ENCODE results near the gene CCHCR1. TPM values are rescaled to one million over a fixed set of nuclear protein-coding genes. Genes with fewer than 3 reads are reported as not detected.

The CCHCR1 gene
- total and polyA plus RNA-seq, 2 of the 8 experiments (the other 6 are each of a cell fraction or from before 2014, with no cell fraction given): 20.9 to 38.0 TPM

DNA sequence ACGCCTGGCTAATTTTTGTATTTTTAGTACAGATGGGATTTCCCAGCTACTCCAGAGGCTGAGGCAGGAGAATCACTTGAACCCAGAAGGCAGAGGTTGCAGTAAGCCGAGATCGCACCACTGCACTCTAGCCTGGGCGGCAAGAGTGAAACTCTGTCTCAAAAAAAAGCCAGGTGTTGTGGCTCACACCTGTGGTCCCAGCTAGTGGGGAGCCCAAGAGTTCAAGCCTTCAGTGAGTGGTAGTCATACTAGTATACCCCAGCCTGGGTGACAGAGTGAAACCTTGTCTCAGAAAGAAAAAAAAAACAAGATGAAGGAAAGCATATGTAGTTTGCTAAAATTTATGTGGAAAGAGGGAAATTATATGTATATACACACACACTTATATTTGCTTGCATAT lies 32.9 kb upstream of the CCHCR1 start:
- Histone ChIP-seq H3K79me2 (ENCODE audit: control insufficient read depth in 1 of 2, insufficient read depth in 2 of 2, low read length in 2 of 2) (no peaks in the 10 kb centered on the region), H3K9ac (replicated peaks in 1 of 4; ENCODE audit: extremely low read depth in 1 of 4, low read depth in 3 of 4, low read length in 3 of 4) (no peak overlapping the region), H4K5ac (ENCODE audit: insufficient read length, low read depth, low read length) (no peak overlapping the region), H3K4me3 (ENCODE audit: extremely low read depth in 1 of 4, insufficient read depth in 2 of 4, low read depth in 3 of 4, low read length in 4 of 4) (no peak overlapping the region), H3K9me3 (ENCODE audit: insufficient read depth in 2 of 2, low read depth in 1 of 2, low read length in 1 of 2) (peaks cover 0 to 4% of the 10 kb centered on the region in 2 experiments; a peak in 1 of 4 replicates), H4K8ac (ENCODE audit: extremely low read depth, insufficient read depth, low read length) (no peak overlapping the region), H3K56ac (replicated peaks; ENCODE audit: insufficient read length, low read depth, low read length) (no peak overlapping the region), H3K27me3 (replicated peaks in 1 of 4; ENCODE audit: control insufficient read depth in 3 of 4, extremely low read depth in 1 of 4, insufficient read depth in 3 of 4, low read length in 3 of 4) (no peaks in the 10 kb centered on the region), H2BK12ac (ENCODE audit: low read depth, low read length) (no peak overlapping the region), H2BK120ac (replicated peaks; ENCODE audit: low read depth, low read length) (no peak overlapping the region), H3K23ac (ENCODE audit: insufficient read length) (no peak overlapping the region), H3K4ac (replicated peaks; ENCODE audit: insufficient read length, low read depth, low read length) (no peak overlapping the region), H3K23me2 (ENCODE audit: low read depth, low read length) (no peaks in the 10 kb centered on the region), H2BK20ac (ENCODE audit: low read length) (no peak overlapping the region), H3K36me3 (ENCODE audit: control insufficient read depth in 2 of 4, insufficient read depth in 4 of 4, low read length in 3 of 4) (no peaks in the 10 kb centered on the region), H4K20me1 (replicated peaks in 1 of 2; ENCODE audit: control insufficient read depth in 1 of 2, insufficient read depth in 2 of 2, low read length in 2 of 2) (no peaks in the 10 kb centered on the region), H3K4me2 (ENCODE audit: insufficient read depth in 1 of 2, low read depth in 2 of 2, low read length in 2 of 2) (no peak overlapping the region), H2AK5ac (ENCODE audit: low read depth, low read length) (no peak overlapping the region), H3K18ac (ENCODE audit: extremely low read depth, low read length) (no peak overlapping the region), H3K14ac (ENCODE audit: insufficient read length) (no peak overlapping the region), H2BK15ac (ENCODE audit: low read length) (no peak overlapping the region), H3K79me1 (ENCODE audit: low read depth, low read length) (no peaks in the 10 kb centered on the region), H4K91ac (replicated peaks; ENCODE audit: insufficient read length, low read length) (no peak overlapping the region), H2AFZ (ENCODE audit: low read length) (no peak overlapping the region), H2BK5ac (ENCODE audit: low read depth, low read length) (no peak overlapping the region), H3K27ac (ENCODE audit: low read depth, low read length) (no peak overlapping the region), H3K4me1 (replicated peaks in 1 of 4; ENCODE audit: control insufficient read depth in 3 of 4, insufficient read depth in 4 of 4, low read length in 3 of 4) (peaks cover 0 to 4% (median 0%) of the 10 kb centered on the region in 4 experiments; a peak in 2 of 7 replicates)
- WGBS, 2 experiments (ENCODE audit: extremely low coverage in 1 of 2, insufficient coverage in 1 of 2, insufficient read length in 1 of 2, insufficient replicate concordance in 2 of 2, low coverage in 1 of 2, low lambda C conversion rate in 2 of 2, missing lambda C conversion rate in 1 of 2): 89% methylated on average over 4 of the region's 4 CpGs; no CpG with 5 or more reads in 1 of the 2 experiments
- FAIRE-seq (no peak), DNase-seq (ENCODE audit: low read depth in 1 of 2, low spot score in 2 of 2) (no peak)
- CTCF ChIA-PET (ENCODE audit: partially characterized antibody): interaction anchor here (0.6 to 11.0 kb wide), 12 partner anchors 17 to 742 kb away, joined by 3 to 94 read pairs (median 4); no protein-coding TSS in a partner anchor
- POLR2A ChIA-PET (ENCODE audit: partially characterized antibody): interaction anchor here (61.6 kb wide), 1 partner anchor 43 kb away, joined by 2251 read pairs; the partner anchor contains the start of genes CCHCR1, CDSN, POU5F1 and PSORS1C1
- no peak for TF ChIP-seq SP2 (IDR thresholded peaks at IDR 0.05; ENCODE audit: low read length)
- no peak for TF ChIP-seq BACH1 (IDR thresholded peaks at IDR 0.05; ENCODE audit: low read length)
